SHP77 (cell line): ENCODE measurements around the gene ZFP62.

Source experiments
- DNase-seq, 2 experiments: peaks; one replicate each; lab custom pipeline; 2025; lab: John Stamatoyannopoulos, UW

Gene ZFP62

DNA sequence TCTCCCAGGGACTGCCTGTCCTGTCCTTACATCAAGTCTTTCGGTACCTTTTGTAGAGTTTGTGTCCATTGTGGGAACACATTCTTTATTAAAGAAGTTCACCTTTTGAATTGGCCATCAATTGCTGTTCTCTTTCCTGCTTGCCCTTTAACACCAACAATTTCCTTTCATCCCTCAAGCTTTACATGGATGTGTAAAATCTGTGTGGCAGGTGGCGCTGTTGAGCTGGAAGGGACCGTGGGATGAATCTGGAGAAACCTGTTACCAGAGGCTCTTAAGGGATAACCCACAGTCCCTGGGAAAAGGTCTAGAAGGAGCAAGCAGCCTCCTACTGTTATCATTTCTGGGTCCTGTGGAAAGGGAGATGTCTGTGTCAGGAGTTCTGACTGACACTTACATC lies 7.9 kb upstream of the ZFP62 start:
- peak; percentile 68 to 72 for DNase-seq

DNA sequence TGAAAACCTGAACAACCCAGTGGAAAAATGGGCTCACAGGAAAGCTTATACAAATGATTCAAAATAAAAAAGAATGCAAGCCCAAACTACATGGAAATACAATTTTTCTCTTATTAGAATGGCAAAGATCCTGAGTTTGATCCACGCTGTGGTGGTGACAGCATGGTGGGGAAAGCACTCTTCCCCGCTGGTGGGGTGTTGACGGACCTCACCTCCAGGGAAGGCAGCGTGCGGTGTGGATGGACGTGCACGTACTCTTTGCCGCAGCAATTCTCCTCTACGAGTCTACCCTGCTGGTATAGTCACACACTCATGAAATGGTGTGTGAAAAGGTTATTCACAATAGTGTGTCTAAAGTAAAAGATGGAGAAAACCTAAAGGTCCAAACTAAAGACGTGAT lies 5.9 kb upstream of the ZFP62 start:
- no peak for DNase-seq

DNA sequence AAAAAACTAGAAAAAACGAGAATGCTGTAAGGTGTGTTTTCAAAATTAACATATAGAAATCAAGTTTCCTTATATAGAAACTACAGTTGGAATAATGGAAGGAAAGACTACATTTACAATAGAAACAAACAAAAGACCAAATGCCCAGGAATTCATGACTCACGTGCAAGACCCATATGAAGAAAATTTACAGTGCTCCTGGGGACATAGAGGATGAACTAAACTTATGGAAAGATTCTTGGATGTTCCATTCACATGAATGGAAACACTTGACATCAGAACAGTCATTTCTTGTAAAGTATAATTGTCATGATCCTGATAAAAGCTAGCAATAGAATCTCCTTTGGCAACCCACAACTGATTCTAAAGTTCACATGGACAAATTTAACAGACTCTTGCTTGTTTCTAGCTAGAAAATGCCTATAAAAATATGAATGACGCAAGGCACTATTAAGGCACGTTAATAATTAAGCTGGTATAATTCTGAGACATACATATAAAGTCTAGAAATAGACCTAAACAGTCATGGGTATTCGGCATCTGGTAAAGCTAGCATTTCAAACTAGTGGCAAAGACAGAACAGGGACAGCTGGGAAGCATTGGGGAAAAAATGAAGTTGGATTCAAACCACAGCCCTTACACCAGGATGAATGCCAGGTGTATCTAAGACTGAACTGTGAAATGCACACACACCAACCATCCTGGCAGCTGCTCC lies 5.1 kb upstream of the ZFP62 start:
- DNase-seq, result no peak

DNA sequence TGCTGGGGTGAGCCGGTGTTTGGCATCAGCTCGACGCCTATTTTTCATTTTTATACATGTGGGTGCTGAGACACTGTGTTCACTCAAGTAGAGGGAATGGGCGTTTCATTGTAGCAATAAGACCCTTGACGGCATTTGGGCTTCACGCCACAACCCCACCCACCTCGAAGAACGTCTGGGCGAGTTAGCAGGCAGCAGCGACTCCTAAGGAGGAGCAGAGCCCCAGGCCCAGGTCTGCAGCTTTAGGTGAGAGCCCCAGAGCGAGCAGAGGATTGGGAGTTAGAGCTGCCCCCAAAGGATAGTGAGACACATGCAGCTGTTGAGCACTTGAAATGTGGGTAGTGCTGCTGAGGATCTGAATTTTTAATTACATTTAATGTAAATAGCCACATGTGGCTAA lies 1.6 kb upstream of the ZFP62 start:
- DNase-seq, result no peak

DNA sequence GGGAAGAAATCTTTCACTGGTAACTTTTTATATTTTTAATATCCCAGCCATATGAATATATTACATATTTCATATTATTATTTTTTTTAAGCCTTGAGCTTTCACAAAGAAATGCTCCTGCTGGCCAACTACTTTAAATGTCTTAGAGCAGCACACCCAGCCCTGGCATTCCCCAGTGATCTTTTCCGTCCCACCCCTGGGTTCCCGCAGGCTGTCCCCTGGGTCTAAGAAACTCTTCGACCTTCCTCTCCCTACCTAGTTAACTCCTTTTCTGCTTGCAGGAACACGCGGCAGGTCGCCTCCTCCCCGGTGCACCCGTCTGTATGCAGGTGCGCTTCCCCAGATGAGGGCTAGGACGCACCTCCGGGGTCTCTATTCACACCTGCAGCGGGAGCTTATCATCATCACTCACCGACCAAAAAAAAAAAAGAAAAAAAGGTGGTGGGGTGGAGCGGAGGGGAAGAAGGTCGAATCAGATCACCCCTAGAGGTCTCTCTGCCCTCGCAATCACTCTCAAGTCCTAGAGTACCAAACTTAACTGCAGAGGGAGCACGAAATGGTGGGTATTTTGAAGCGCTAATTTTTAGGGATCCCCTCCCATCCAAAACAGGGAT lies 696 bp downstream of the ZFP62 start:
- DNase-seq, result peak in 1 of 2 experiments; percentile 35

DNA sequence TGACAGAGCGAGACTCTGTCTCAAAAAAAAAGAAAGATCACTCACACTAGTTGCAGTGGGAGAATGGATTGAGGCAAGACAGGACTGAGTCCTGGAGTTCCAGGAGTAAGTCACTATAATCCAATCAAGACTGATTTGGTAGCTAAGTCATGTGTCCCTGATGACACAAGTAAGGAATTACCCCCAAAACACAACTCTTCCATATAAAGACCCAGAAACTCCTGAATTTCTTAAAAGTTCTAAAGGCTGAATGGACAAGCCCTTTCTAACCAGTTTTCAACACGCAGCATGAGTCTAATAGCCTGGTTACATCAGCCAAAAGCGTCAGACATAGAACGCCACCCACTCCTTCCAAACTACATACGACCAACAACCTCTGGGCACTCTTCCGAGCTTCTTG lies 2.5 kb downstream of the ZFP62 start:
- no peak for DNase-seq

DNA sequence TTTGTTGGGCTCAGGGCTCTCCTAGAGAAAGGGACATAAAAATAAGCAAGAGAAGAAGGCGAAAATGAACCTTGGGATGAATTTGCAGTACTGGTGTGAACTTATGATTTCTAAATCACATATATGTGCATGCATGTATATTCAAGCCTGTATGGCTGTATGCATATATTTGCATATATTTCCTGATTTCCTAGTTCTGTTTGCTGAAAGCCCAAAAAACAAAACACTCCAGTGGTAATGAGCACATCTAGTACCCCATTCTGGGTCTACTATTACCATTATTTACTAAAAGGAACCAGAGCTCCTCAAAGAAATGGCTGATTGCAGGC lies 7.3 kb downstream of the ZFP62 start:
- DNase-seq, result no peak

DNA sequence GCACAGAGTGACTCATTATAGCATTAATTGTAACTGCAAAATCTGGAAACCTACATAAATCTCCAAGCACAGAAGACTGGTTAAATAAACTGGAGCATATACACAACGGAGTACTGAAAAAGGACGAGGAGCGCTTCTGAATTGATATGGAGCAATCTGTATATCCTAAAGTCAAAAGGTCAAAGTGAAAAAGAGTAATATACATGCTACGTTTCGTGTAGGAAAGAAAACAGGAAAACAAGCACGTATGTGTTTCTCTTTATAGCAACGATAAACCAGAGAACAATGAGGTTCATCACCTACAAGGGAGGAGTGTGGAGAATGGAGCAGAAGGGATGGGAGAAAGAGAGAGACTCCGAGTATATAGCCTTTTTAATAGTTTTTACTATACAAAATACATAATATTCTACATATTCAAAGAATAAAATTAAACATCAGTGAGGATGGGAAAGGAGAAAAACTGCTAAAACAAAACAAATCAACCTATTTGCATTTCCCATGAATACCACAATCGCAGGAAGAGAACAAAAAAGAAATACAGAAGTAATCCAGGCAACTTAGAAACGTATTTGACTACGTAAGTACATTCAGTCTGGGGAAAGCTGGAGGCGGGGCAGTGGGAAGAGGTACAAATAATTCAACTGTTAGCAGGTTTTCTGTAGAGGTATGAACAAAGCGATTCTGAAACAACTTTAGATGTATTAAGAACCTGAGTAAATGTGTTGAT lies 7.8 kb downstream of the ZFP62 start:
- no peak for DNase-seq

DNA sequence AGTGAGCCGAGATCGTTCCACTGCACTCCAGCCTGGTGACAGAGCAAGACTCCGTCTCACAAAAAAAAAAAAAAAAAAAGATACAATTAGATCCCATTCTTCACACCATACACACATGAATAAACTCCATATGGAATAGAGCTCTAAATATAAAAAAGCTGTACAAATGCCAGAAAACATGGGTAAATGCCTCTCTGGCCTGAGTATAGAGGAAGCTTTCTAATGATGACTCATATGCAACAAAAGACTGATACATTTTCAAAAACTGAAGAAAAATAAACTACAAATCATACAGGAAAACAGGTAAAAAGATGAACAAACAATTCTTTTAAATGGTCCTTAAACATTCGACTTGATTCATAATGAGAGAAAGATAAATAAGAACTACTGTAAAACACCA lies 8.6 kb downstream of the ZFP62 start:
- DNase-seq, result no peak

DNA sequence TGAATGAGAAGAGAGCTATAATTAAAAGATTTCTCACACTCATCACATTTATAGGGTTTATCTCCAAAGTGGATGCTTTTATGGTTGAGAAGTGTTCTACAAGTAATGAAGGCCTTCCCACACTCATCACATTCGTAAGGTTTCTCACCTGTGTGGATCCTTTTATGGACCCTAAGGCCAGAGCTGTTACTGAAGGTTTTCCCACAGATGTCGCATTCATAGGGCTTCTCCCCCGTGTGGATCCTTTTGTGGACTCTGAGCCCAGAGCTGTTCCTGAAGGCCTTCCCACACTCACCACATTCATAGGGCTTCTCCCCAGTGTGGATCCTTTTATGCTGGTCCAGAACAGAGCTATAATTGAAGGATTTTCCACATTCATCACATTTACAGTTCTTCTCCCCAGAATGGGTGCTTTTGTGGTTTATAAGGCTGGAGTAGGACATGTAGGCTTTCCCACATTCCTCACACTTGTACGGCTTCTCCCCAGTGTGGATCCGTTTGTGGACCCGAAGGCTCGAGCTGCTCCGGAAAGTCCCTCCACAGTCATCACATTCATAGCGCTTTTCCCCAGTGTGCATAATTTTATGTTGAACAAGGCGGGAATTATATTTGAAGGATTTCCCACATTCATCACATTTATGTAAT lies 10.5 kb downstream of the ZFP62 start:
- no peak for DNase-seq

DNA sequence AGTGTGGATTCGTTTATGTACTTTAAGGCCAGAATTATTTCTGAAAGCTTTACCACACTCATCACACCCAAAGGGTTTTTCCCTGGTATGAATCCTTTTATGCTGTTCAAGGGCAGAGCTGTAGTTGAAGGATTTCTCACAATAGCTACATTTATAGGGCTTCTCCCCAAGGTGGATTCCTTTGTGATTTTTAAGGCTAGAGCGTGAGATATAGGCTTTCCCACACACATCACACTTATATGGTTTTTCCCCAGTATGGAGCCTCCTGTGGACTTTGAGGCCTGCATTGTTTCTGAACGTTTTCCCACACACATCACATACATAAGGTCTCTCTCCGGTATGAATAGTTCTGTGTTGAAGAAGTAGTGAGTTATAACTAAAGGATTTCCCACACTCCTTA lies 11.2 kb downstream of the ZFP62 start:
- no peak for DNase-seq

DNA sequence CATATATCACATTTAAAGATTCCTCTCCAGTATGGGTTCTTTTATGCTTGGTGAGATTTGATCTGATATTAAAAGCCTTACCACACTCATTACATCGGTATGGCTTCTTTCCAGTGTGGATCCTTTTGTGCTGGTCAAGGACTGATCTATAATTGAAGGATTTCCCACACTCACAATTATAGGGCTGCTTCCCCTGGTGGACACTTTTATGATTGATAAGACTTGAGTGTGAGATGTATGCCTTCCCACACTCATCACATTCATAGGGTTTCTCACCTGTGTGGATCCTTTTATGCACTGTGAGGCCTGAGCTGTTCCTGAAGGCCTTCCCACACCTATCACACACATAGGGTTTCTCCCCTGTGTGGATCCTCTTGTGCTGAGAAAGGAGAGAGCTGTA lies 12.2 kb downstream of the ZFP62 start:
- DNase-seq, result no peak

DNA sequence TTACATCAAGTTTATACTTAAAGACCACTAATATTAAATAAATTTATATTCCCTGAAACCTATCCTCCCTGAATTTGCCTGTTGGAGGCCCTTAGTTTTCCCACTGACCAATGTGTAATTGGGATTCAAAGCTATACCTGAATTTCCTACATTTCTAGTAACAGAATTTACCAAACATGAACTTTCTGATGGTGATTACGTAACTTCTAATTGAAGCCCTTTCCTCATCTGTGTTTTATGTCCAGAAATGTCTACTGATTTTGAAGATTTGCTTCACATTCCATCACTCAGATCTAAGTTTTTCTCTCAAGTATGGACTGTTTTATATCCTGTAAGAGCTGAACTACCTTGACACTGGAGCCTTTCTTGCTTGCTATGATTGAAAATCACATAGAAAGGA lies 12.8 kb downstream of the ZFP62 start:
- DNase-seq, result no peak

DNA sequence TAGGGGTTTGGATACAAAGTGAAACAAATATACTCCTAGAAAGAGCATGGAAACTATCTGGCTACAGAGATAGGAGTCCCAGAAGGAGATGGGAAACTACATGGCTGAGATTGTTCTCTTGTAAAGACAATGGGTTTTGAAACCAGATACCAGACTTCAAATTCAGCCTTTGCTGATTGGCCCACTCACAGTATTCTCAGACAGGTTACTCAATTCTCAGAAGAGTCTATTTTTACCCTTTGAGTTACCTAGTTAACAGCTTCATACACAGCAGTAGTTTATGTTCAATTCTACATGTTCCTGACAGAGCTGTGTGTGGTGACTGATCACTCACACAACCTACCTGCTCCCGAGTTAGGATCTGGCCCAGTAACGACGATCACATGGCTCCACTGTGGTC lies 14.1 kb downstream of the ZFP62 start:
- no peak for DNase-seq

DNA sequence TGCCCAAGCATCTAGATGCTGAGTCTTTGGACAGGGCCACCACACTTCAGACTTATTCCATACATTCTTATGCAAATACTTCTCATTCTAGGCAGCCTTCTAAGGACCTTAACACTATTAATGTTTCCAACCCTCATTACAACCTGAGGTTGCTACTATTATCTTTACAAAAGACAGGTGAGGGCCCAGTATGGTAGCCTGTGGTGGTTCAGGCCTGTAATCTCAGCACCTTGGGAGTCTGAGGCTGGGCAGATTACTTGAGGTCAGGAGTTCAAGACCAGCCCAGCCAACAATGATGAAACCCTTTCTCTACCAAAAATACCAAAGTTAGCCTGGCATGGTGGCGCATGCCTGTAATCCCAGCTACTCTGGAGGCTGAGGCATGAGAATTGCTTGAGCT lies 16.2 kb downstream of the ZFP62 start:
- no peak for DNase-seq

DNA sequence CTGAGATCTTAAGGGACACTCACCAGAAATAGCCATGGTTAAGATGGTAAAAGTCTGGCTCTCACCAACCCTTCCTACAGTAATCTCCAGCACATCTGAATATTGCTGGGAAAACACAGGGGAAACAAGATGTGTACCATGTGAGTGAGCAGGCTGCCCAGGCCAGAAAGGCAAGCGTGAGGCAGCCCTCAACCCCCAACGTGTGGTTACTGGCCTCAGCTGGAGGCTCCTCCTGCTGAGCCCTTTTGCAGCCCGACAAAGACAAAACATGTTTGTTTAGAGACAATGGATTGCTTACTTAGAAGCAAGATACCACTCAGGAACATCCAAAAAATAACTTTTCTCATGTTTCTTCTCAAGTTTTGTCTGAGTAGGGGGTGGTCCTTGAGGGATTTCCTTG lies 16.6 kb downstream of the ZFP62 start:
- no peak for DNase-seq

DNA sequence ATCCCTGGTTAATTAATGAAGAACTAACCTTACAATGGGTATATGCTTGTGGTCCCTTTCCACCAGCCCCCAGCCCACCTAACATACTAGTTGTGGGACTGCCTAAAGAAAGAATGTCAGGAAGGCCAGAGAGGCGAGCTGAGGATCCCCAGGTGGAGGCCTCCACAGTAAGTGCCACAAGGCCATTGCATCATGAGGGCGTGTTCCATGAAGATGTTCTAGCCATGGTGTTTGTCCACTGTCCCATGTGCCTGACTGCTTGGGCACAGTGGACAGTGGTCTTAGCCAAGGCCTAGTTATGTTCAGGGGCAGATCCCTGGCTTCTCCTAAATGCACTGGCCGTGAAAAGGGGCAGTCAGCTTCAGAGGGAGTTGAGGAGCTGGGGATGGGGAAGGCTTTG lies 21.1 kb downstream of the ZFP62 start:
- DNase-seq, result no peak

DNA sequence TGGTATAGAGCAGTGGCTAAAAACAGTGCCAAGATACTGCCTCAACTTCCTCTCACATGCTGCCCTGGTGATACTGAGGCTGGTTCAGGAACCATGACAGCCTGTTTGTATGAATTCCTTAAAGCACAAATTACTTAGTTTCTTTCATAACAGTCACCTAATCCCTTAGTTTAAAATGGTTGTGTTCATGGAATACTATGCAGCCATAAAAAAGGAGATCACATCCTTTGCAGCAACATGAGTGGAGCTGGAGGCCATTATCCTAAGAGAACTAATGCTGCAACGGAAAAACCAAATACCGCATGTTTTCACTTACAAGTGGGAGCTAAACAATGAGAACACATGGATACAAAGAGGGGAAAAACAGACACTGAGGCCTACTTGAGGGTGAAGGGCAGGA lies 21.8 kb downstream of the ZFP62 start:
- no peak for DNase-seq

DNA sequence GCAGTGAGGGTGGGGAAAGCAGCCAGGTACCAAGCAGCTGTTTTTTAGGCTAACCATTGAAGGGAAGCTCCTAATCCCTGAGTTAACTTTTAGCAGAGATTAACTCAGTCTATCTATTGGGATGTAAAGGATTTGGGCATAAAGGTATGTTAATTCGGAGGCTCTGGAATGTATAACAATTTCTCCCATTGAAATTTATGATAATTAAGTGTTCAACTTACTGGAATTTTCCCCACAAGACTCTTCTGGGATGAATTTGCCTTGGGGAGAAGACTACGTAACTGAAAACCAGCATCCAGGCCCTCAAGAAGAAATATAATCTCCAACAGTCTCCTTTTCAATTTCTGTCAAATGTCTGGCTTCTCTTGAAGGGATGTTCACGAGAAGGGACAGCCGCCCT lies 23.6 kb downstream of the ZFP62 start:
- no peak for DNase-seq

DNA sequence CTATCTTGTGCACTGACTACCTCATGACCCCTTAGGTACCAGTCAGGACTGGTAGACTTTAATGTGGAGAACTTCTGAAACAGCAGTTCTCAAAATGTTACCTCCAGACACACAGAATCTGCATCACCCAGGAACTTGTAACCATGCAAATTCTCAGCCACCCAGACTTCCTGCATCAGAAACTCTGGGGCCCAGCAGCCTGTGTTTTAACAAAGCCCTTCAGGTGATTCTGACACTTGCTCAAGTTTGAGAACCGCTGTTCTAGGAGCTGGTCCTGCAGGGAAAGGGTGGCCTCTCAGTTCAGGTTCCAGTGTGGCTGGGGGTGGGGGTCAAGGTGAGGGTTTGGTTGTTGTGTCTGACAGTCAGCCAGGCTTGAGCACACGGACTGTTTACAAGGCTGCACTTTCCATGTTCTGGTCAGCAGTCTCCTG lies 28.4 kb downstream of the ZFP62 start:
- DNase-seq, result no peak

DNA sequence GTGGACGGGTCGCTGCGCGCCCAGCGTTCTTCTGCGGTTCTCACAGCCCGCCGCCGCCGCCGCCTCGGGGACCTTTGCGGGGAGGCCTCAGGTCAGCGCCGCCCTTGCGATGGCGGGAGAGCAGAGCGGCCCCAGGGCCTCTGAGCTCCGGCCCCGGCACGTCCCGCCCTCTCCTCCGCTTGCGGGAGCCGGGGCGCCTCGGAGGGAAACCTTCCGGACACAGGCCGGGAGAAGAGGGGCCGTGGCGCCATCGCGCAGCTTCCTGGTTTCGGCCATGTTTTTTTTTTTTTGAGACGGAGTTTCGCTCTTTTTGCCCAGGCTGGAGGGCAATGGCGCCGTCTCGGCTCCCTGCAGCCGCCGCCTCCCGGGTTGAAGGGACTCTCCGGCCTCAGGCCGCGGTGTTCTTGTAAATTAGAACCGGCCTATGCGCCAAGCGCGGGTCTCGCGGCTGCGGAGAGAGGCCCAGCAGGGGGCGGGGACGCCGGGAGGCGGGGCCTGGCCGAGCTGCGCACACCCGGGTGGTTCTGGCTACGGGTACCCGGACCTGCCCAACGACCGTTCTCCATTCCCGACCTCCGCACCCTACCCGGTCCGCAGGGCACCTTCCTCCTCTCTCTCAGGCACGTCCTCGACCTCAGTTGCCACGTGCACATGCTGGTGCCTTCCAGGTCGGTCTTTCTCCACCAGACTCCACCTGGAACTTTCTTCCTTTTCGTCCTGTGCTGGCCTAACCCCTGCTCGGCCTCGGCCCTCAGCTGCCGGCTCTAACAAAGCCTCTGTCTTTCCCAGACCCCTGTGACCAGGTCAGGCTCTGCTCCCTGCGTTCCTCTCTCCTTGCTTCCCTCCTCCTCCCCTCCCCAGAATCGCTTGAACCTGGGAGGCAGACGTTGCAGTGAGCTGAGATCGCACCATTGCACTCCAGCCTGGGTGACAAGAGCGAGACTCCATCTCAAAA lies 29.7 kb downstream of the ZFP62 start:
- DNase-seq, result peak; percentile 59 to 74
